Measurements from ENCODE around the gene LCOR.
"Not testable (repeated sequence)": the region's sequence is repeated elsewhere in the genome, so short reads cannot be mapped to it uniquely, and the experiment has no call there.

Gene LCOR

DNA sequence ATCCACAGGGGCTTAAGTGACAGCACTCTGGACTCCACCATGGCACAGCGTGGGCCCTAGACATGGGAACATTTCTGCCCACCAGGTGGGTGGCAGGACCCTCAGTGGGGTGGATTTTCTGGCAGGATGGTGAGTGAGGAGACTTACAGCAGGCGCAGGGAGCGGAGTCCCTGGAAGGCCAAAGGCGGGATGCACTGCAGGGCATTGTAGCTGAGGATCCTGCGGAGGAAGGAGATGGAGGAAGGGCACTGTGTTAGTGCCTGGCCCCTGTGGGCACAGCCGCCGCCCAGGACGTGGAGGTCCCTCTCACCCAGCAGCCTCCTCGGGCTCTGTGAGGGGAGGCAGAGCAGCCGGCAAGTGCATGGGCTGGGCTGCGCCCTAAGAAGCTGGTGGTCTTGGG, 199.4 kb downstream of the LCOR start:
- TF ChIP-seq TOX (CRISPR knock-in tag; IDR thresholded peaks at IDR 0.05; ENCODE audit: borderline replicate concordance), result no peak
- no peak for TF ChIP-seq ZNF70 (CRISPR knock-in tag; IDR thresholded peaks at IDR 0.05)
- TF ChIP-seq, protein P1, sequence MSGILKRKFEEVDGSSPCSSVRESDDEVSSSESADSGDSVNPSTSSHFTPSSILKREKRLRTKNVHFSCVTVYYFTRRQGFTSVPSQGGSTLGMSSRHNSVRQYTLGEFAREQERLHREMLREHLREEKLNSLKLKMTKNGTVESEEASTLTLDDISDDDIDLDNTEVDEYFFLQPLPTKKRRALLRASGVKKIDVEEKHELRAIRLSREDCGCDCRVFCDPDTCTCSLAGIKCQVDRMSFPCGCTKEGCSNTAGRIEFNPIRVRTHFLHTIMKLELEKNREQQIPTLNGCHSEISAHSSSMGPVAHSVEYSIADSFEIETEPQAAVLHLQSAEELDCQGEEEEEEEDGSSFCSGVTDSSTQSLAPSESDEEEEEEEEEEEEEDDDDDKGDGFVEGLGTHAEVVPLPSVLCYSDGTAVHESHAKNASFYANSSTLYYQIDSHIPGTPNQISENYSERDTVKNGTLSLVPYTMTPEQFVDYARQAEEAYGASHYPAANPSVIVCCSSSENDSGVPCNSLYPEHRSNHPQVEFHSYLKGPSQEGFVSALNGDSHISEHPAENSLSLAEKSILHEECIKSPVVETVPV (CRISPR knock-in tag; IDR thresholded peaks at IDR 0.05), result no peak
- no peak for ATAC-seq

DNA sequence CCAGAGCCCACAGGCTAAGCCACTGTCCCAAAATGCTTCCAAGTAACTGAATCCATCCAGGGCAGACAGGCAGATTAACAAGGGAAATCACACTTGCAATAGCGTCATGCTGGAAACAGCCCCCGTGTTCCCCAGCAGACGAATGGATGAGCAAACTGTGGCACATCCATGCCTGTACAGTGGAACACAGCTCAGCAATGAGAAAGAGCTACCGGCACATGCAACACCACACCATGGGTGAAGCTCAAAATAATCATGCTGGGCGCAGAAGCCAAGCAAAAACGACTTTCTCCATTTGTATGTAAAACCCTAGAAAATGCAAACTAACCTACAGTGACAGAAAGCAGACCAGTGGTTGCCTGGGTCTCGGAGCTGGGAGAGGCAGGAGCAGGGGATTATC, 200.5 kb downstream of the LCOR start:
- ATAC-seq, result no peak

DNA sequence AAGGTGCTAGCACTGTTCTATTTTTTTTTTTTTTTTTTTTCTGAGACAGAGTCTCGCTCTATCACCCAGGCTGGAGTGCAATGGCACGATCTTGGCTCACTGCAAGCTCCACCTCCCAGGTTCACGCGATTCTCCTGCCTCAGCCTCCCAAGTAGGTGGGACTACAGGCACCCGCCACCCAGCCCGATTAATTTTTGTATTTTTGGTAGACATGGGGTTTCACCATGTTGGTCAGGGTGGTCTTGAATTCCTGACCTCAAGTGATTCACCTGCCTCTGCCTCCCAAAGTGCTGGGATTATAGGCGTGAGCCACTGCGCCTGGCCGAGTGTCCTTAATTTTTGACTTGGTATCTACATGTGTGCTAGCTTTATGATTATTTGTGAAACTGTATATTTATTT, 201.7 kb downstream of the LCOR start:
- not testable (repeated sequence) for ATAC-seq

More for the DNA sequence above, 200.5 kb downstream of the LCOR start:
- no peak for TF ChIP-seq CSDC2 (CRISPR knock-in tag; IDR thresholded peaks at IDR 0.05)
- no peak for TF ChIP-seq ZC3H10 (CRISPR knock-in tag; IDR thresholded peaks at IDR 0.05)
- TF ChIP-seq ZFP30 (CRISPR knock-in tag; IDR thresholded peaks at IDR 0.05), result no peak
- TF ChIP-seq ZNF8 (CRISPR knock-in tag; IDR thresholded peaks at IDR 0.05), result no peak
- TF ChIP-seq PPARA (CRISPR knock-in tag; IDR thresholded peaks at IDR 0.05; ENCODE audit: borderline replicate concordance), result no peak
- no peak for TF ChIP-seq TCF4 (CRISPR knock-in tag; IDR thresholded peaks at IDR 0.05; ENCODE audit: borderline replicate concordance)
- TF ChIP-seq OSR1 (CRISPR knock-in tag; IDR thresholded peaks at IDR 0.05), result no peak
- no peak for TF ChIP-seq ZNF565 (CRISPR knock-in tag; conservative IDR thresholded peaks at IDR 0.05; ENCODE audit: low read depth)
- TF ChIP-seq ISL1 (CRISPR knock-in tag; IDR thresholded peaks at IDR 0.05), result no peak

DNA sequence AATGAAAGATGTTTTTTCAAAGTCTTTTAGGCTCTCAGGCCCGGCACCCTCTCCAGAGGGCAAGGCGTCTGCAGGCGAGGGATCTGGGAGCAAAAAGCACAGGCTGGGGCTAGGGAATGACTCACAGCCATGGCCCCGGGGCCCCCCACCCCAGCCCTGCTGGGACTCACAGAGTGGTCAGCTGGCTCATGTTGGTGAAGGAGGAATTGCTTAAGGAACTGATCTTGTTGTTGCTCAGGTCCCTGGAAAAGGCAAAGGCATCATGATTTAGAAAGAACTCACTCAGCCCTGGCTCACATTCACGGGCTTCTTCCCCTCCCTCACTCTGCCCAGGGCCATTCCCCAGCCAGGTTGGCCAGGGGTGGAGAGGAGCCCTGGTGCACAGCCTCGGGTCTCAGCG, 202.2 kb downstream of the LCOR start:
- TF ChIP-seq OSR1 (CRISPR knock-in tag; IDR thresholded peaks at IDR 0.05) (no peak), BACH2 (CRISPR knock-in tag; IDR thresholded peaks at IDR 0.05; ENCODE audit: borderline replicate concordance) (no peak), RARB (CRISPR knock-in tag; IDR thresholded peaks at IDR 0.05) (no peak), ZNF8 (CRISPR knock-in tag; IDR thresholded peaks at IDR 0.05) (no peak), SNAI2 (CRISPR knock-in tag; IDR thresholded peaks at IDR 0.05) (no peak), TOX (CRISPR knock-in tag; IDR thresholded peaks at IDR 0.05; ENCODE audit: borderline replicate concordance) (no peak), PPARA (CRISPR knock-in tag; IDR thresholded peaks at IDR 0.05; ENCODE audit: borderline replicate concordance) (no peak), GLIS3 (CRISPR knock-in tag; IDR thresholded peaks at IDR 0.05) (no peak), ESRRG (CRISPR knock-in tag; IDR thresholded peaks at IDR 0.05) (no peak), ZNF565 (CRISPR knock-in tag; conservative IDR thresholded peaks at IDR 0.05; ENCODE audit: low read depth) (no peak), CSDC2 (CRISPR knock-in tag; IDR thresholded peaks at IDR 0.05) (no peak), ARNTL (CRISPR knock-in tag; IDR thresholded peaks at IDR 0.05; ENCODE audit: borderline replicate concordance, low read depth) (no peak), PATZ1 (CRISPR knock-in tag; IDR thresholded peaks at IDR 0.05; ENCODE audit: borderline replicate concordance) (no peak), ZFP3 (CRISPR knock-in tag; IDR thresholded peaks at IDR 0.05) (no peak), ISL1 (CRISPR knock-in tag; IDR thresholded peaks at IDR 0.05) (no peak)
- TF ChIP-seq, protein P2, sequence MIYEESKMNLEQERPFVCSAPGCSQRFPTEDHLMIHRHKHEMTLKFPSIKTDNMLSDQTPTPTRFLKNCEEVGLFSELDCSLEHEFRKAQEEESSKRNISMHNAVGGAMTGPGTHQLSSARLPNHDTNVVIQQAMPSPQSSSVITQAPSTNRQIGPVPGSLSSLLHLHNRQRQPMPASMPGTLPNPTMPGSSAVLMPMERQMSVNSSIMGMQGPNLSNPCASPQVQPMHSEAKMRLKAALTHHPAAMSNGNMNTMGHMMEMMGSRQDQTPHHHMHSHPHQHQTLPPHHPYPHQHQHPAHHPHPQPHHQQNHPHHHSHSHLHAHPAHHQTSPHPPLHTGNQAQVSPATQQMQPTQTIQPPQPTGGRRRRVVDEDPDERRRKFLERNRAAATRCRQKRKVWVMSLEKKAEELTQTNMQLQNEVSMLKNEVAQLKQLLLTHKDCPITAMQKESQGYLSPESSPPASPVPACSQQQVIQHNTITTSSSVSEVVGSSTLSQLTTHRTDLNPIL (CRISPR knock-in tag; IDR thresholded peaks at IDR 0.05; ENCODE audit: low read depth), result no peak
- TF ChIP-seq, protein P3, sequence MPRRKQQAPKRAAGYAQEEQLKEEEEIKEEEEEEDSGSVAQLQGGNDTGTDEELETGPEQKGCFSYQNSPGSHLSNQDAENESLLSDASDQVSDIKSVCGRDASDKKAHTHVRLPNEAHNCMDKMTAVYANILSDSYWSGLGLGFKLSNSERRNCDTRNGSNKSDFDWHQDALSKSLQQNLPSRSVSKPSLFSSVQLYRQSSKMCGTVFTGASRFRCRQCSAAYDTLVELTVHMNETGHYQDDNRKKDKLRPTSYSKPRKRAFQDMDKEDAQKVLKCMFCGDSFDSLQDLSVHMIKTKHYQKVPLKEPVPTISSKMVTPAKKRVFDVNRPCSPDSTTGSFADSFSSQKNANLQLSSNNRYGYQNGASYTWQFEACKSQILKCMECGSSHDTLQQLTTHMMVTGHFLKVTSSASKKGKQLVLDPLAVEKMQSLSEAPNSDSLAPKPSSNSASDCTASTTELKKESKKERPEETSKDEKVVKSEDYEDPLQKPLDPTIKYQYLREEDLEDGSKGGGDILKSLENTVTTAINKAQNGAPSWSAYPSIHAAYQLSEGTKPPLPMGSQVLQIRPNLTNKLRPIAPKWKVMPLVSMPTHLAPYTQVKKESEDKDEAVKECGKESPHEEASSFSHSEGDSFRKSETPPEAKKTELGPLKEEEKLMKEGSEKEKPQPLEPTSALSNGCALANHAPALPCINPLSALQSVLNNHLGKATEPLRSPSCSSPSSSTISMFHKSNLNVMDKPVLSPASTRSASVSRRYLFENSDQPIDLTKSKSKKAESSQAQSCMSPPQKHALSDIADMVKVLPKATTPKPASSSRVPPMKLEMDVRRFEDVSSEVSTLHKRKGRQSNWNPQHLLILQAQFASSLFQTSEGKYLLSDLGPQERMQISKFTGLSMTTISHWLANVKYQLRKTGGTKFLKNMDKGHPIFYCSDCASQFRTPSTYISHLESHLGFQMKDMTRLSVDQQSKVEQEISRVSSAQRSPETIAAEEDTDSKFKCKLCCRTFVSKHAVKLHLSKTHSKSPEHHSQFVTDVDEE (CRISPR knock-in tag; IDR thresholded peaks at IDR 0.05), result no peak
- no peak for ATAC-seq

All from SK-N-SH treated with all-trans-retinoic acid at 6 μM for 48 hours (cell line).